ENCODE results near the gene MAZ.

The MAZ gene

GRCh38 chr16:29811896-29812665 is 5.8 kb downstream of the MAZ start, which contains the start of gene PRRT2:
Gene PRRT2, plus strand, starts transcription at chr16:29812193. Its CDS starts 862 bp downstream, at chr16:29813055.
- Histone ChIP-seq H3K9me2 (replicated peaks; ENCODE audit: insufficient read depth, low read length) (no peaks in the 10 kb centered on the region), H3F3A (ENCODE audit: insufficient read depth) (peaks cover 20% of the 10 kb centered on the region; the same call in 1 of the 2 replicates), H3K27me3 (ENCODE audit: low read length) (no peaks in the 10 kb centered on the region), H3K9me3 (ENCODE audit: insufficient read depth, low read length) (no peaks in the 10 kb centered on the region), H3K36me3 (ENCODE audit: low read length) (peaks cover 11% of the 10 kb centered on the region), H3K4me3 (ENCODE audit: insufficient read depth, low read length, poor library complexity, severe bottlenecking) (no peak within 1 kb of the TSS), H3K9ac (ENCODE audit: low read length) (0 out of 2 replicates have a peak within 1 kb of the TSS, but pooled peaks have one; percentile 19), H3K4me2 (ENCODE audit: low read depth, low read length, poor library complexity, severe bottlenecking) (peak within 1 kb of the TSS; percentile 29), H2AFZ (ENCODE audit: low read depth, low read length, severe bottlenecking) (no peak within 1 kb of the TSS), H3K79me2 (ENCODE audit: insufficient read depth, low read length) (peaks cover 19% of the 10 kb centered on the region), H4K20me1 (ENCODE audit: low read depth, low read length) (peaks cover 8% of the 10 kb centered on the region), H3K27ac (ENCODE audit: low read depth, low read length) (no peak within 1 kb of the TSS)
- no peak for TF ChIP-seq EZH2phosphoT487 (conservative IDR thresholded peaks at IDR 0.05; ENCODE audit: low read length)

GRCh38 chr16:29812754-29813643 is 6.7 kb downstream of the MAZ start:
- H3K36me3 ChIP-seq (ENCODE audit: low read length) = peaks cover 11% of the 10 kb centered on the region
- H3K9ac ChIP-seq (ENCODE audit: low read length) = no peak overlapping the region
- no peak for TF ChIP-seq EZH2phosphoT487 (conservative IDR thresholded peaks at IDR 0.05; ENCODE audit: low read length)
- TF ChIP-seq CTCF (IDR thresholded peaks at IDR 0.05; ENCODE audit: insufficient read depth, low read length, poor library complexity, severe bottlenecking) = no peak
- no peak overlapping the region for H3K4me2 ChIP-seq (ENCODE audit: low read depth, low read length, poor library complexity, severe bottlenecking)
- H3K9me3 ChIP-seq (ENCODE audit: insufficient read depth, low read length) = no peaks in the 10 kb centered on the region
- no peak overlapping the region for H2AFZ ChIP-seq (ENCODE audit: low read depth, low read length, severe bottlenecking)
- H3K27ac ChIP-seq (ENCODE audit: low read depth, low read length) = no peak overlapping the region
- H3K4me3 ChIP-seq (ENCODE audit: insufficient read depth, low read length, poor library complexity, severe bottlenecking) = no peak overlapping the region
- peaks cover 21% of the 10 kb centered on the region for H3K79me2 ChIP-seq (ENCODE audit: insufficient read depth, low read length)
- H4K20me1 ChIP-seq (ENCODE audit: low read depth, low read length) = peaks cover 8% of the 10 kb centered on the region
- peaks cover 23% of the 10 kb centered on the region for H3F3A ChIP-seq (ENCODE audit: insufficient read depth)
- no peaks in the 10 kb centered on the region for H3K27me3 ChIP-seq (ENCODE audit: low read length)
- no peaks in the 10 kb centered on the region for H3K9me2 ChIP-seq (replicated peaks; ENCODE audit: insufficient read depth, low read length)

- H3K36me3 ChIP-seq (ENCODE audit: low read length) = peaks cover 5% of the 10 kb centered on the region; the same call in 1 of the 2 replicates
- H3K9me2 ChIP-seq (replicated peaks; ENCODE audit: insufficient read depth, low read length) = no peaks in the 10 kb centered on the region
- peaks cover under 1% of the 10 kb centered on the region; the same call in 1 of the 2 replicates for H4K20me1 ChIP-seq (ENCODE audit: low read depth, low read length)
- no peak overlapping the region for H3K4me3 ChIP-seq (ENCODE audit: insufficient read depth, low read length, poor library complexity, severe bottlenecking)
- no peak overlapping the region for H3K9ac ChIP-seq (ENCODE audit: low read length)
- no peak overlapping the region for H2AFZ ChIP-seq (ENCODE audit: low read depth, low read length, severe bottlenecking)
- TF ChIP-seq EZH2phosphoT487 (conservative IDR thresholded peaks at IDR 0.05; ENCODE audit: low read length) (no peak), CTCF (IDR thresholded peaks at IDR 0.05; ENCODE audit: insufficient read depth, low read length, poor library complexity, severe bottlenecking) (no peak)
- H3K27ac ChIP-seq (ENCODE audit: low read depth, low read length) = no peak overlapping the region
- H3F3A ChIP-seq (ENCODE audit: insufficient read depth) = peaks cover 18% of the 10 kb centered on the region
- no peaks in the 10 kb centered on the region for H3K27me3 ChIP-seq (ENCODE audit: low read length)
- H3K9me3 ChIP-seq (ENCODE audit: insufficient read depth, low read length) = no peaks in the 10 kb centered on the region
- peaks cover 17% of the 10 kb centered on the region for H3K79me2 ChIP-seq (ENCODE audit: insufficient read depth, low read length)
- no peak overlapping the region for H3K4me2 ChIP-seq (ENCODE audit: low read depth, low read length, poor library complexity, severe bottlenecking)
These were observed 7.6 kb downstream of the MAZ start for GRCh38 chr16:29813644-29814562.

Measured in SU-DHL-6 (cell line).